SJSA1 (cell line): ENCODE results near the gene AKAP12. TPM values are rescaled to one million over a fixed set of nuclear protein-coding genes. Genes with fewer than 3 reads are reported as not detected.

ENCODE experiments used
- DNase-seq, 2 experiments: peaks; one replicate each; pipeline ENCODE4 v3.0.0-alpha.2; 2015 to 2020; ENCODE audit warnings: low spot score in 2 of 2, low read depth in 1 of 2
- H3K27ac ChIP-seq: fragments of 250-450 bp; sonication (Bioruptor Pico); 2 replicates; pipeline ENCODE4 v1.5.1; 2020; ENCODE audit warnings: mild to moderate bottlenecking, moderate library complexity
- H3K27me3 ChIP-seq: fragments of 250-450 bp; sonication (Bioruptor Pico); replicated peaks from 2 replicates; pipeline ENCODE4 v1.5.1; 2020; ENCODE audit warnings: mild to moderate bottlenecking, moderate library complexity
- H3K36me3 ChIP-seq: fragments of 250-450 bp; sonication (Bioruptor Pico); 2 replicates; pipeline ENCODE4 v1.5.1; 2020; ENCODE audit warnings: mild to moderate bottlenecking
- H3K4me1 ChIP-seq: fragments of 250-450 bp; sonication (Bioruptor Pico); replicated peaks from 2 replicates; pipeline ENCODE4 v1.6.1; 2021; ENCODE audit warnings: mild to moderate bottlenecking
- H3K4me3 ChIP-seq: fragments of 250-450 bp; sonication (Bioruptor Pico); 2 replicates; pipeline ENCODE4 v1.5.1; 2020; ENCODE audit warnings: mild to moderate bottlenecking
- H3K9me3 ChIP-seq: fragments of 250-450 bp; sonication (Bioruptor Pico); replicated peaks from 2 replicates; pipeline ENCODE4 v1.5.1; 2020; ENCODE audit warnings: mild to moderate bottlenecking
- total RNA-seq: library from RNA; depleted of rRNA; stranded (reverse); fragments of >200 nt; shearing (Covaris generic); gene quantifications from 2 replicates; pipeline ENCODE4 v1.2.3, GENCODE V29; 2014

The AKAP12 gene
- total RNA-seq, 1 experiment from 2014 or later: 5.9 TPM

DNA sequence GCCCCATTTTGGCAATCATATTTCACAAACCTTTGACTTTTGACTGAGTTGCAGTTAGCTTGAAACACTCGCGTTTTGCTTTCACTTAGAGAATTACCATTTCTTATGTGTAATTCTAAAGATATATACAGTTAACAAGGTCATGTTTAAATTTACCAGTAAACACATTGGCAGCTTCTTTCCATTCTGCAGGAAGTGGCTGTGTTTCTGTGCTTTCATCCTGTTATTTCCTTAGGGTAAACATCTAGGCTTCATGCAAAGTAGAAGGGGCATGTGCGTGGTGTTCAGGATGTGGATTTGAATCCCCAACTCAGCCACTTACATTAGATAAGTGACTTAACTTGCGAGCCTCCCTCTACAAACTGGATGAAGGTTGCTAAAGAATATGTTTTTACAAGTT lies 41.1 kb downstream of the AKAP12 start:
- 0 out of 2 replicates have a peak, but pooled peaks cover 5% of the 10 kb centered on the region for H3K4me1 ChIP-seq
- no peak overlapping the region for H3K4me3 ChIP-seq
- 0 out of 2 replicates have a peak, but pooled peaks cover 4% of the 10 kb centered on the region for H3K27me3 ChIP-seq
- no peaks in the 10 kb centered on the region for H3K9me3 ChIP-seq
- H3K36me3 ChIP-seq: no peaks in the 10 kb centered on the region
- no peak overlapping the region for H3K27ac ChIP-seq
- no peak for DNase-seq

DNA sequence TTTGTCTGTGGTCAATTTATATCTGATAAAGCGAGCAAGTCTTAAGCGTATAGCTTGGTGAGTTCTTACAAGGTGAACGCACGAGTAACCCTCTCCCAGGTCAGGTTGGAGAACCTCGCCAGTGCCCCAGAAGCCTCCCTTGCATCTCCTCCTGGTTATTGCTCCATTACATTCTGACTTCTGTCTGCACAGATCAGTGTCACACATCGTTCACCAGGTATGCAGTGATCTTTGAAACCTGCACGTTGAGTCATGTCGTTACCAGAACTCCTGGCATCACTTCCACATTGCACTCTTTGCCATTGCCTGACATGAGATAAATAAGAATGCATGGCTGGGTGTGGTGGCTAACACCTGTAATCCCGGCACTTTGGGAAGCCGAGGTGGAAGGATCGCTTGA lies 44.2 kb downstream of the AKAP12 start:
- 0 out of 2 replicates have a peak, but pooled peaks cover 5% of the 10 kb centered on the region for H3K4me1 ChIP-seq
- no peak overlapping the region for H3K4me3 ChIP-seq
- H3K27me3 ChIP-seq: 0 out of 2 replicates have a peak, but pooled peaks cover 4% of the 10 kb centered on the region
- no peak overlapping the region for H3K27ac ChIP-seq
- no peak for DNase-seq
- H3K9me3 ChIP-seq: no peaks in the 10 kb centered on the region
- H3K36me3 ChIP-seq: no peaks in the 10 kb centered on the region

DNA sequence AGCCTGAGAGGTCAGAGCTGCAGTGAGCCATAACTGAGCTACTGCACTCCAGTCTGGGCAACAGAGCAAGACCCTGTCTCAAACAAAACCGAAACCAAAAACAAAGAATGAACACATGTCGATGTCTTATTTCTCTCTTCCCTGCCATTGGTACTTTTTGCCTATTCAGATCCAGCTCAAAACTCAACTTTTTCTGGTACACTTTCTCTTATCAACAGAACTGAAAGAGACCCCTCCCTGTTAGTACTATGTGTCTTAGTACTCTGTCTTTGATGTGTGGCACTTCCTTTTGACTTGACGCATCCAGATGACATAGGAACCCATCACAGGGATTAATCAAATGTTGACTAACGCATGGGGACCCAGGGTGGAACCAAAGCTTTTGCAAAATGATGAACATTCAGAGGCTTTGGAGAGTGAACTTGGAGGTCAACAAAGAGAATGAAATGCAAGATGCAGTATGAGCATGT lies 44.8 kb downstream of the AKAP12 start:
- Histone ChIP-seq H3K4me3 (no peak overlapping the region), H3K27me3 (0 out of 2 replicates have a peak, but pooled peaks cover 4% of the 10 kb centered on the region), H3K36me3 (no peaks in the 10 kb centered on the region), H3K4me1 (0 out of 2 replicates have a peak, but pooled peaks cover 5% of the 10 kb centered on the region), H3K9me3 (no peaks in the 10 kb centered on the region), H3K27ac (no peak overlapping the region)
- no peak for DNase-seq

DNA sequence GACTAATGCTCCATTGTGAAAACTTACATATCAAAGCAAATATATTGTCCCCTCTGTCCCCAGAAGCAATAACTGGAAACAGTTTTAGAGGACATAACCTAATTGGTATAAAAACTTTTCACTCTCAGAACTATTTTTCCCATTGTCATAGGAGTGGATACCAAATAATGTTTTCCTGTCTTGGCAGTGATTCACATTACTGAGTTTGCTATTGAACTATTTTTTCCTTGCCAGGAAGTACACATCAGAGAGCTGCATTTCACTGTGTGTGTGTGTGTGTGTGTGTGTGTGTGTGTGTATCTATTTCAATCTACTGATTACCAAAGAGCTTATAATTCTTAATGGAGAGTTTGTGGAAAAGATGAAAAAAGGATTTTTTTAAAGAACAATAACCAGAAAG lies 45.4 kb downstream of the AKAP12 start:
- Histone ChIP-seq H3K9me3 (no peaks in the 10 kb centered on the region), H3K27me3 (0 out of 2 replicates have a peak, but pooled peaks cover 4% of the 10 kb centered on the region), H3K4me3 (no peak overlapping the region), H3K36me3 (no peaks in the 10 kb centered on the region), H3K27ac (no peak overlapping the region), H3K4me1 (0 out of 2 replicates have a peak, but pooled peaks cover 5% of the 10 kb centered on the region)
- DNase-seq: no peak

DNA sequence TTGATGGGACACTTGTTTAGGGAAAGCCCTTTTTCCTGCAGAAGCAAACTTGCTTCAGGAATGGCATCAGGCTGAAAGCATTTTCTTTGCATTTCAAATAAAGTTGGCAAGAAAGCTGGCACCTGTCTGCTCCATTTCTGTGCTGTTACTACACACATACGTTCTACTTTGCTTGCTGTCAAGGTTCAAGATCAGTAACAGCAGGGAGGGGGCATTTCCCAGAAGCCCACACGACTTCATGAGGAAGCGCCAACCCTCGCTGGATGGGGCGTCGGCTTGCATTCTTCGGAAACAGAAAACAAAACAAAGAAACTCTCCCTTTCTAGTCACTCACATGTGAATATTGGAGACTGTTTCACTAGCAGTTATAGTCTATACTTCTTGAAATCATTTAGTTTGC lies 46.4 kb downstream of the AKAP12 start:
- H3K4me1 ChIP-seq: 0 out of 2 replicates have a peak, but pooled peaks cover 5% of the 10 kb centered on the region
- H3K36me3 ChIP-seq: no peaks in the 10 kb centered on the region
- H3K4me3 ChIP-seq: no peak overlapping the region
- 0 out of 2 replicates have a peak, but pooled peaks cover 4% of the 10 kb centered on the region for H3K27me3 ChIP-seq
- no peak overlapping the region for H3K27ac ChIP-seq
- no peaks in the 10 kb centered on the region for H3K9me3 ChIP-seq
- DNase-seq: no peak

DNA sequence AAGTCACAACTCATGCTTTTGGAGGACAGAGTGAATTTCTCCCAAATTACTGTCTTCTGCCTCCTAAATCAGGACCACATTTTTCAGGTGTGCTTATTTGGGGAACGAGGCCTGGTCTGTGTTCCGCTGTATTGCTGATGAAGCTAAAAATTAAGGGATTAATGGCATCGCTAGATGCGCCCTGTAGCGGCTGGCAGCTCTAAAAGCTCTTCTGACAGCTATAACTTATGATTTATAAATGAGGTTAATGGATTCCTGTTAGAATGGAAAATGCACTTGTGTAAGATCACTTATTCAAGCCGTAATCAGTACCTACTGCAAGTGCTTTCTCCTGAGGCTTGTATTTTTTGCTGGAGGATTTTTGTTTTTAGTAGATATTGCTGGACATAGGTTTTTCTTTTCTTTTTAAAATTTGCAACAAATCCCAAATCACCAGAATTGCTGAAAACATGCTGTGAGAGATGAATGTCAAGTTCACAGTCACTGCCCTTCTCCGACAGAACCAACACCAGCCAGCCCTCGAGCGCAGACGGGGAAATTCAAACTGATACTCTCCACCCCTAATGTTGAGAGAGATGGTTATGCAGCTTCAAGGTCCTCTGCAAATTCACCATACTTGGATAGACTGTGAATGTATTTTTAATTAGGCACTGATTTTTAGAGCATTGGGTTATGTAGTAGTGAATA lies 49.1 kb downstream of the AKAP12 start:
- Histone ChIP-seq H3K9me3 (no peaks in the 10 kb centered on the region), H3K4me1 (0 out of 2 replicates have a peak, but pooled peaks cover 5% of the 10 kb centered on the region), H3K36me3 (no peaks in the 10 kb centered on the region), H3K27ac (no peak overlapping the region), H3K27me3 (no peaks in the 10 kb centered on the region), H3K4me3 (no peak overlapping the region)
- no peak for DNase-seq

DNA sequence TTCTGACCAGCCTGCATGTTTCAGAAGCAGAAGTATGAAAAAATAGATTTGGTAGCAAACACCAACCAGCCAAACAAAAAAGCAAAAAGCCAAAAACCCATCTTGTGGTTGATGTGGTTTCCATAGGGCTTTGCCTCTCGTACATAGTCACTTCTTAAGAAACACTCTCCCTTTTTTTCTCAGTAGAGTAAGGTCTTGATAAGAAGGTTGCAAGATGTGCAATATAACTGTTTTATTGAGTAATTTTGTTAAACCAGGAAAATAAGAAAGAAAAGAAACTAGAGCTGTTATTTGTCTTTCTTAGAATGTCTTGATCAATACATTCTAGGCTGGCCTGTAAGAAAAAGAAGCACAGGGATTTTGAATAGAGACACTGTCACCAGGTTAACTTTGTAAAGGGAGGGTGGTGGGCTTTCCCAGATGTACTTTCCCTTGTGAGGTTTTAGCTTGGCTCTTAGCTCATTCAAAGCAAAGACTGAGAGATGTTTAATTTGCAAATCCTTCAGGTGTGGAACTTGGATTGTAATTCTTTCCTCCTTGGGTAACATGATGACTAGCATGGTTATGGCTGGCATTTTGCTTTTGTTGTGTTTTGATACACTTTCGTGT lies 49.7 kb downstream of the AKAP12 start:
- Histone ChIP-seq H3K9me3 (no peaks in the 10 kb centered on the region), H3K27me3 (no peaks in the 10 kb centered on the region), H3K4me1 (0 out of 2 replicates have a peak, but pooled peaks cover 5% of the 10 kb centered on the region), H3K36me3 (no peaks in the 10 kb centered on the region), H3K27ac (no peak overlapping the region), H3K4me3 (no peak overlapping the region)
- DNase-seq: no peak

DNA sequence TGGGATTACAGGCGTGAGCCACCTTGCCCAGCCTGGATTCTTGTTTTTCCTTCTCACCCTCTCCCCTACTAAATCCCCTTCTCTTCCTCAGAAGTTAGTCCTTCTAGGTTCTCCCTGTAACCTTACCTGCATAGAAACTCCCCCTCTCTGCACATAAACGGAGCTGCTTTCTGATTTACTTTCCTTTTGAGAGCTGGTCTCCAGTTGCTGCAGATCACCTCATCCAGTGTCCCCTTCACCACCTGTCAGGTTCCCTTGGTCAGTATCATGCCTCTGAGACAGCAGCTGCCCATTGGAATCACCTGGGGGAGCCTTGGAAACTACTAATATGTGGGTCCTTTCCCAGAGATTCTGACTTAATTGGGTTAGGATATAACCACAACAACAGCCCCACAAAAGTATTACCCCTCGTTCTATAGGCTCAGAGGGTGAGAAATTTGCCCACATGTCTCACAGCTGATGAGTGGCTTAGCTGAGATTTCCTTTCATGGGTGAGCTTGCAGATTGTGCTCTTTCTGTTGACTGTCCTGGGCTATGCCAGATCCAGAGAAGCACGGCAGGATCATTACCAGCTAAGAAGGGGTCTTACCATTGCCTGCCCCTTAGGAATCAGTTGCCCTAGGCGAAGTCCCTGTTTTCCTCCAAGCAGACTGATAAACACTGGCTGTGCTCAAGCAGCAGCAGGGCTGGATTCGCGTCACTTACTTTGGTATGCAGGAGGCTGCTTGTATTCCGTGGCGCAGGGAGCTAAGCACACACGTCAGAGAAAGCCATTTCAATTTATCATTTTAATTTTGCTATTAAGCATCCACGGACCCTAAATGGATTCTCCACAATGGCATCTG lies 51.3 kb downstream of the AKAP12 start:
- H3K27me3 ChIP-seq: no peaks in the 10 kb centered on the region
- H3K36me3 ChIP-seq: no peaks in the 10 kb centered on the region
- H3K4me3 ChIP-seq: no peak overlapping the region
- H3K9me3 ChIP-seq: no peaks in the 10 kb centered on the region
- no peak overlapping the region for H3K27ac ChIP-seq
- H3K4me1 ChIP-seq: no peaks in the 10 kb centered on the region
- no peak for DNase-seq

DNA sequence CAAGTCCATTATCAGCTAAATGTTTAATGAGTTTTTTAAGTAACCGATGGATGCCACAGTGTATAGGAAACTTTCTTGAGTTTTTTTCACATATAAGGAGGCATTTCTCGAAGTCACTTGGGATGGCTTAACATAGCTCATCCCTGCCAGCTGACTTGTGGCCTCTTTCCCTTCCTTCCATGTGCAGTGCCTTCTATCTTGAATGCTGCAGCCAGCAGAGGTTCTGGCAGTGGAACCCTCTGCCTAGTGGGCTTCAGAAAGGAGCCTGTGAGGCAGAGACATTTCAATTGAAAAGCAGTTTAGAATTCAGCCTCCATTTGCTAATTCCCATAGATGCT lies 51.9 kb downstream of the AKAP12 start:
- no peak for DNase-seq
- no peaks in the 10 kb centered on the region for H3K9me3 ChIP-seq
- no peak overlapping the region for H3K27ac ChIP-seq
- no peaks in the 10 kb centered on the region for H3K36me3 ChIP-seq
- H3K4me3 ChIP-seq: no peak overlapping the region
- no peaks in the 10 kb centered on the region for H3K27me3 ChIP-seq
- no peaks in the 10 kb centered on the region for H3K4me1 ChIP-seq

DNA sequence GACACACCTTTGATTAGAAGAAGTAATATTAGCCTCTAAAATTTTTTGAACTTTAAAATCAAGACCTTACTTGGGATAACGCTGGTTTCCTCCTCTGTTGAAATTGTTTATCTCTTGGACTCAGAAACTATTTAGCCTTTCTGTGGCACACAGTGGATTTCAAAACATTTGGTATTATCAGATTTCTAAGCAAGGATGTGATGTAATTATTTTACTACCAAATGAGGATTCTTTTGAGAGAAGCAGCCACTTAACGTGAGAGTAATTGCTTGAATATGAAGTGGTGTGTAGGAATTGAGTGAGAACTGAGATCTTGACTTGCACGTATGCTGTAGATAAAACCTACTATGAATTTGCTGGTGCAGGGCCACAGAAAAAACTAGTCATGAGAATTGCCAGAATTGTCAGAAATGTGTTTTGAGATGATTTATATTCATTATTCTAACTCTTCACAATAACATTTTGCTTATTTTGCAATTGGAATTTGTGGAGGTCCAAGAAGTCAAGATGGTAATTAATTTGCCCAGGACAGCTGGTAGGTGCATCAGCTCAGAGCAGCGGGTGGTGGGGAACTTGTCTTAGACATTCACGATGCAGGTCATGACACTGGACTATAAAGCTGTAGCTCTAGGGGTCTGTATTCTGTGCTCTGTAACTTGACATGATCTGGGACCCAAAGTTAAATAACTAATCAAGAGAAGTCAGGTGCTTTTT lies 53.4 kb downstream of the AKAP12 start:
- H3K27ac ChIP-seq: no peak overlapping the region
- DNase-seq: no peak

DNA sequence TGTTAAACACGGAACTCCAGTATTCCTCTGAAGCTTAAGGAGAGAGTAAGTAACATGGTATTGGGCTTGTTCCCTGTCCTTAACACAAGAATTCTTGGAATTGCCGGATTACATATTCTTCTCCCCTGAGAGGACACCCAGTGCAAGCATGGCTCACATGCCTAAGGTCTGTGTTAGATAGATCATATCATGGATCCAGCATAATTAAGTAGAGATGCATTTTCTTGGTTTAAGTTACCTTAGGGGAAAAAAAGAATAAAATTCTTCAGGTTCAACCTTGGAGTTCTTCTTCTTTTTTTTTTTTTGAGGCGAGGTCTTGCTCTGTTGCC lies 53.9 kb downstream of the AKAP12 start:
- H3K4me3 ChIP-seq: no peak overlapping the region
- H3K9me3 ChIP-seq: no peaks in the 10 kb centered on the region
- DNase-seq: no peak
- no peaks in the 10 kb centered on the region for H3K27me3 ChIP-seq
- no peaks in the 10 kb centered on the region for H3K4me1 ChIP-seq
- no peak overlapping the region for H3K27ac ChIP-seq
- no peaks in the 10 kb centered on the region for H3K36me3 ChIP-seq

More for the DNA sequence above, 53.4 kb downstream of the AKAP12 start:
- H3K9me3 ChIP-seq: no peaks in the 10 kb centered on the region
- H3K36me3 ChIP-seq: no peaks in the 10 kb centered on the region
- no peaks in the 10 kb centered on the region for H3K4me1 ChIP-seq
- H3K27me3 ChIP-seq: no peaks in the 10 kb centered on the region
- no peak overlapping the region for H3K4me3 ChIP-seq

DNA sequence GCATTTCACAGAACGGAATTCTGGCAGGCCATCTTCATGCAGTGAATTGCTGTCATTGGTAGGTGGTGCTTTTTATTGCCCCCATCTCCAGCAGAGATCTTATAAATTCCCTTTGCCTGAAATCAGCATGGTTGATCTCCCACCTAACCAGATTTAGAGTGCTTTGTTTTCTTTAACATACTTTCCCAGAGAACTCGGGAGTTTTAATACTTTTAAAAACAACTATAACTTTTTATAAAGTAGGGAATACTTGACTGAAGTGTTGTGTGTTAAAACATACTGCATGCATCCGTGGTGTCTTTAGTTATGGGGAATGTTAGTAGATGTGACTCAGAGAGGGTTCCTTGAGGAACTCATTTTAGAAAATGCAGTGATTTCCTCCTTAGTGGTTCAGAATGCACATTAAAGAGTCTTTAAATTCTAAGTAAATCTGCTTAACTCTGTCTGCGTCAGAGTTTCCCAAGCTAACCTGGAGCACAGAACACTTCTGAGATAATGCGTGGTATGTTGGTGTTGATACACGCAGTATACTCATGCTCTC lies 54.9 kb downstream of the AKAP12 start:
- no peaks in the 10 kb centered on the region for H3K36me3 ChIP-seq
- H3K27me3 ChIP-seq: no peaks in the 10 kb centered on the region
- no peaks in the 10 kb centered on the region for H3K9me3 ChIP-seq
- no peak for DNase-seq
- H3K4me3 ChIP-seq: no peak overlapping the region
- peaks cover 3% of the 10 kb centered on the region; the same call in 1 of the 2 replicates for H3K4me1 ChIP-seq
- H3K27ac ChIP-seq: no peak overlapping the region

DNA sequence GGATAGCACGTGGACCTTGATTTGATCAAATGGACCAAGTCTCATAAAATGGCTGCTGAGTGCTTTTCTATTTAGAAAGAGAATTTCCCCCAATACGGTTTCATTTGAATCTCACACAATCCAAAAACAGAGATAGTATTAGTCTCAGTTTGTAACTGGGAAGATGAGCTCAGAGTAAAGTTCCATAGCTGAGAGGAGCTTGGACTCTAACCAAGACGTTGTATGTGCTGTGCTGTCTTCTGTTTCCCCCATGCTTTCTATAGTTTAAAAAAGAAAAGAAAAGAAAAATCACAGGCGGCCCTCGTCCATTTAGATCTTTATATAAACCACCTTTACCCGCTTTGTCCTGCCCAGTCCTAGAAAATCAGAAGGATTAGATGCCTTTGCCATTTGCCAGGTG lies 58.1 kb downstream of the AKAP12 start:
- Histone ChIP-seq H3K27me3 (no peaks in the 10 kb centered on the region; the same call in 1 of the 2 replicates), H3K27ac (no peak overlapping the region), H3K36me3 (no peaks in the 10 kb centered on the region), H3K4me3 (no peak overlapping the region), H3K4me1 (peaks cover 3% of the 10 kb centered on the region; the same call in 1 of the 2 replicates), H3K9me3 (no peaks in the 10 kb centered on the region)
- no peak for DNase-seq
